ENCODE measurements around the gene SLC51B. TPM values are rescaled to one million over a fixed set of nuclear protein-coding genes. Genes with fewer than 3 reads are reported as not detected.
A peak's percentile ranks its signal among the peaks of the same experiment; 100 is the strongest.

Gene SLC51B
- total and polyA plus RNA-seq, 9 of the 15 experiments (the other 6 are each of a cell fraction or from before 2014, with no cell fraction given): not detected

- TF ChIP-seq BCLAF1 (IDR thresholded peaks at IDR 0.05; ENCODE audit: borderline replicate concordance in 1 of 2, control insufficient read depth in 1 of 2, low read depth in 2 of 2, low read length in 1 of 2) (no peak), MAX (CRISPR knock-in tag; IDR thresholded peaks at IDR 0.05) (peak; percentile 75), CBX8 (IDR thresholded peaks at IDR 0.05; ENCODE audit: borderline replicate concordance, extremely low read depth, low read depth, low read length, poor library complexity, severe bottlenecking) (no peak), NELFE (IDR thresholded peaks at IDR 0.05; ENCODE audit: insufficient read depth, insufficient read length) (no peak), RBM17 (IDR thresholded peaks at IDR 0.05; ENCODE audit: borderline replicate concordance, low read depth, low read length) (no peak), HEY1 (CRISPR knock-in tag; IDR thresholded peaks at IDR 0.05; ENCODE audit: borderline replicate concordance) (no peak), ZNF184 (CRISPR knock-in tag; IDR thresholded peaks at IDR 0.05) (no peak), ZC3H8 (IDR thresholded peaks at IDR 0.05) (no peak), SIN3A (IDR thresholded peaks at IDR 0.05; ENCODE audit: borderline replicate concordance in 2 of 2, control insufficient read depth in 1 of 2, low read depth in 2 of 2, low read length in 2 of 2) (peak in 1 of 2 experiments; percentile 67; a peak in 1 of 4 replicates), TFAP4 (CRISPR knock-in tag; IDR thresholded peaks at IDR 0.05; ENCODE audit: borderline replicate concordance) (peak; percentile 11; the same call in 1 of the 2 replicates), SAP30 (IDR thresholded peaks at IDR 0.05; ENCODE audit: borderline replicate concordance, insufficient read depth, low read depth, low read length, poor library complexity, severe bottlenecking) (peak; percentile 47)
Measured at GRCh38 chr15:65049418-65049840, 4.2 kb downstream of the SLC51B start (continued).
